Natural killer cell treated with Interleukin-12 subunit alpha and Interleukin-12 subunit beta and Interleukin-15 and Interleukin-18, amount 100 ng/mL, for 72 hours (primary cell): ENCODE results near the gene MTCH2. TPM values are rescaled to one million over a fixed set of nuclear protein-coding genes. Genes with fewer than 3 reads are reported as not detected.

Experiments
- ATAC-seq, 2 donors: fragments of 150-1000 bp; cut with Tn5 transposase in 1 of 2; sonication (Bioruptor Pico), chemical (Tn5 transposase) in 1 of 2; 2 replicates each; pipeline ENCODE4 v1.10.0; 2021
- DNase-seq: peaks from one replicate; pipeline ENCODE4 v3.0.0; 2022; ENCODE audit warnings: low spot score
- H3K27ac Mint-ChIP-seq, 2 donors: 1 replicate in 1 of 2; 2 replicates in 1 of 2; pipeline ENCODE4 v1.8.0; 2022; ENCODE audit warnings: mixed read lengths in 2 of 2, mild to moderate bottlenecking in 1 of 2, moderate library complexity in 1 of 2
- H3K27me3 Mint-ChIP-seq, 2 donors: 1 replicate in 1 of 2; 2 replicates in 1 of 2; pipeline ENCODE4 v1.8.0; 2022; ENCODE audit warnings: mixed read lengths in 2 of 2
- H3K36me3 Mint-ChIP-seq: one replicate; pipeline ENCODE4 v1.8.0; 2022; ENCODE audit warnings: mixed read lengths
- H3K4me1 Mint-ChIP-seq, 2 donors: 1 replicate in 1 of 2; 2 replicates in 1 of 2; pipeline ENCODE4 v1.8.0; 2022; ENCODE audit warnings: low read depth in 2 of 2, mixed read lengths in 2 of 2, mild to moderate bottlenecking in 1 of 2
- H3K4me3 Mint-ChIP-seq: one replicate; pipeline ENCODE4 v1.8.0; 2022; ENCODE audit warnings: mixed read lengths
- H3K9me3 Mint-ChIP-seq: 2 replicates; pipeline ENCODE4 v1.8.0; 2022; ENCODE audit warnings: mixed read lengths
- total RNA-seq, 2 donors: library from RNA; stranded (reverse); gene quantifications; one replicate each; pipeline ENCODE4 v1.2.3, GENCODE V29; 2022

The MTCH2 gene
- total RNA-seq, 2 donors from 2014 or later, result 102 to 124 TPM

- H3K4me3 Mint-ChIP-seq, result peak overlapping the region; percentile 17
- ATAC-seq, result no peak
- DNase-seq, result no peak
- no peak overlapping the region for H3K27ac Mint-ChIP-seq
- H3K4me1 Mint-ChIP-seq, result peaks cover 5 to 14% of the 10 kb centered on the region in 2 donors
- H3K9me3 Mint-ChIP-seq, result no peaks in the 10 kb centered on the region
- peaks cover 6% of the 10 kb centered on the region for H3K36me3 Mint-ChIP-seq
- peaks cover 0 to 8% of the 10 kb centered on the region in 2 donors for H3K27me3 Mint-ChIP-seq
These were observed 25.5 kb downstream of the MTCH2 start for GRCh38 chr11:47616726-47617416.

GRCh38 chr11:47615249-47615648 lies 27.1 kb downstream of the MTCH2 start:
- H3K9me3 Mint-ChIP-seq, result no peaks in the 10 kb centered on the region
- peak overlapping the region; percentile 38 for H3K4me3 Mint-ChIP-seq
- DNase-seq (no peak), ATAC-seq (no peak)
- peaks cover 5 to 14% of the 10 kb centered on the region in 2 donors for H3K4me1 Mint-ChIP-seq
- H3K27ac Mint-ChIP-seq, result no peak overlapping the region
- H3K36me3 Mint-ChIP-seq, result peaks cover 6% of the 10 kb centered on the region
- H3K27me3 Mint-ChIP-seq, result peaks cover 0 to 8% of the 10 kb centered on the region in 2 donors

GRCh38 chr11:47611348-47611794 lies 31.0 kb downstream of the MTCH2 start:
- ATAC-seq, result no peak

GRCh38 chr11:47609675-47610074 lies 32.7 kb downstream of the MTCH2 start:
- peak in 1 of 2 donors; percentile 31 for ATAC-seq
- H3K4me3 Mint-ChIP-seq, result no peak overlapping the region
- no peak overlapping the region for H3K27ac Mint-ChIP-seq

More at GRCh38 chr11:47611348-47611794, 31.0 kb downstream of the MTCH2 start:
- DNase-seq, result no peak
- peaks cover 0 to 8% of the 10 kb centered on the region in 2 donors for H3K27me3 Mint-ChIP-seq
- H3K9me3 Mint-ChIP-seq, result no peaks in the 10 kb centered on the region
- no peaks in the 10 kb centered on the region for H3K36me3 Mint-ChIP-seq
- H3K4me1 Mint-ChIP-seq, result peaks cover 5 to 16% of the 10 kb centered on the region in 2 donors
- H3K4me3 Mint-ChIP-seq, result no peak overlapping the region
- no peak overlapping the region for H3K27ac Mint-ChIP-seq

GRCh38 chr11:47607380-47607779 lies 35.0 kb downstream of the MTCH2 start:
- ATAC-seq (no peak), DNase-seq (no peak)
- Mint-ChIP-seq H3K4me1 (peaks cover 0 to 7% of the 10 kb centered on the region in 2 donors), H3K4me3 (no peak overlapping the region), H3K27ac (no peak overlapping the region), H3K27me3 (peaks cover 0 to 5% of the 10 kb centered on the region in 2 donors), H3K9me3 (no peaks in the 10 kb centered on the region), H3K36me3 (no peaks in the 10 kb centered on the region)

More at GRCh38 chr11:47609675-47610074, 32.7 kb downstream of the MTCH2 start:
- H3K9me3 Mint-ChIP-seq, result no peaks in the 10 kb centered on the region
- no peak for DNase-seq
- peaks cover 0 to 8% of the 10 kb centered on the region in 2 donors for H3K27me3 Mint-ChIP-seq
- H3K36me3 Mint-ChIP-seq, result no peaks in the 10 kb centered on the region
- H3K4me1 Mint-ChIP-seq, result peaks cover 0 to 7% of the 10 kb centered on the region in 2 donors

- no peak for DNase-seq
- peaks cover 0 to 7% of the 10 kb centered on the region in 2 donors for H3K4me1 Mint-ChIP-seq
- no peaks in the 10 kb centered on the region for H3K9me3 Mint-ChIP-seq
- no peaks in the 10 kb centered on the region for H3K36me3 Mint-ChIP-seq
- H3K4me3 Mint-ChIP-seq, result no peak overlapping the region
- peaks cover 0 to 5% of the 10 kb centered on the region in 2 donors for H3K27me3 Mint-ChIP-seq
- no peak overlapping the region for H3K27ac Mint-ChIP-seq
- no peak for ATAC-seq
These were observed 35.6 kb downstream of the MTCH2 start for GRCh38 chr11:47606731-47607130.

- no peak overlapping the region for H3K27ac Mint-ChIP-seq
- H3K4me1 Mint-ChIP-seq, result peaks cover 0 to 7% of the 10 kb centered on the region in 2 donors
- ATAC-seq (no peak), DNase-seq (no peak)
- H3K36me3 Mint-ChIP-seq, result no peaks in the 10 kb centered on the region
- H3K9me3 Mint-ChIP-seq, result no peaks in the 10 kb centered on the region
- no peak overlapping the region for H3K4me3 Mint-ChIP-seq
- H3K27me3 Mint-ChIP-seq, result peaks cover 0 to 5% of the 10 kb centered on the region in 2 donors
These were observed 36.4 kb downstream of the MTCH2 start for GRCh38 chr11:47605921-47606320.

- Mint-ChIP-seq H3K36me3 (no peaks in the 10 kb centered on the region), H3K4me3 (no peak overlapping the region), H3K27ac (no peak overlapping the region), H3K4me1 (peaks cover 0 to 2% of the 10 kb centered on the region in 2 donors), H3K27me3 (peaks cover 0 to 9% of the 10 kb centered on the region in 2 donors), H3K9me3 (no peaks in the 10 kb centered on the region)
- no peak for ATAC-seq
- no peak for DNase-seq
These were observed 39.1 kb downstream of the MTCH2 start for GRCh38 chr11:47603295-47603694.

- DNase-seq (no peak), ATAC-seq (no peak)
- Mint-ChIP-seq H3K27ac (no peak overlapping the region), H3K27me3 (peaks cover 12 to 13% of the 10 kb centered on the region in 2 donors), H3K4me1 (no peaks in the 10 kb centered on the region), H3K4me3 (no peak overlapping the region), H3K36me3 (no peaks in the 10 kb centered on the region), H3K9me3 (no peaks in the 10 kb centered on the region)
These were observed 42.5 kb downstream of the MTCH2 start for GRCh38 chr11:47599902-47600301.

GRCh38 chr11:47595967-47596366 lies 46.4 kb downstream of the MTCH2 start:
- peaks cover 0 to 7% of the 10 kb centered on the region in 2 donors for H3K4me1 Mint-ChIP-seq

GRCh38 chr11:47595029-47595428 lies 47.3 kb downstream of the MTCH2 start:
- DNase-seq (no peak), ATAC-seq (peak in 1 of 2 donors; percentile 28)
- H3K4me1 Mint-ChIP-seq, result peaks cover 0 to 7% of the 10 kb centered on the region in 2 donors
- no peaks in the 10 kb centered on the region for H3K9me3 Mint-ChIP-seq
- no peak overlapping the region for H3K4me3 Mint-ChIP-seq
- H3K27ac Mint-ChIP-seq, result no peak overlapping the region
- H3K27me3 Mint-ChIP-seq, result peaks cover 25 to 28% of the 10 kb centered on the region in 2 donors
- H3K36me3 Mint-ChIP-seq, result no peaks in the 10 kb centered on the region

More at GRCh38 chr11:47595967-47596366, 46.4 kb downstream of the MTCH2 start:
- DNase-seq, result no peak
- ATAC-seq, result no peak
- Mint-ChIP-seq H3K9me3 (no peaks in the 10 kb centered on the region), H3K4me3 (no peak overlapping the region), H3K27me3 (peaks cover 25 to 28% of the 10 kb centered on the region in 2 donors), H3K27ac (no peak overlapping the region), H3K36me3 (no peaks in the 10 kb centered on the region)

- no peak for DNase-seq
- no peak within 1 kb of the TSS for H3K27ac Mint-ChIP-seq
- H3K27me3 Mint-ChIP-seq, result peaks cover 23 to 28% of the 10 kb centered on the region in 2 donors
- no peaks in the 10 kb centered on the region for H3K9me3 Mint-ChIP-seq
- no peak for ATAC-seq
- H3K4me3 Mint-ChIP-seq, result no peak within 1 kb of the TSS
- H3K4me1 Mint-ChIP-seq, result peaks cover 0 to 7% of the 10 kb centered on the region in 2 donors
- no peaks in the 10 kb centered on the region for H3K36me3 Mint-ChIP-seq
These were observed 48.2 kb downstream of the MTCH2 start, which contains the start of gene C1QTNF4 for GRCh38 chr11:47593934-47594855. TSS of gene C1QTNF4 (minus strand) at chr11:47594411. CDS start at chr11:47590810, 3,601 bp downstream.

- H3K4me1 Mint-ChIP-seq, result peaks cover 0 to 7% of the 10 kb centered on the region in 2 donors
- DNase-seq, result no peak
- ATAC-seq, result no peak
- no peak overlapping the region for H3K27ac Mint-ChIP-seq
- no peaks in the 10 kb centered on the region for H3K9me3 Mint-ChIP-seq
- H3K4me3 Mint-ChIP-seq, result no peak overlapping the region
- peaks cover 21 to 28% of the 10 kb centered on the region in 2 donors for H3K27me3 Mint-ChIP-seq
- no peaks in the 10 kb centered on the region for H3K36me3 Mint-ChIP-seq
These were observed 48.8 kb downstream of the MTCH2 start for GRCh38 chr11:47593492-47593933.
